Endometrial microvascular endothelial cells (primary cell): ENCODE results near the gene PHYHIPL. TPM values are rescaled to one million over a fixed set of nuclear protein-coding genes. Genes with fewer than 3 reads are reported as not detected.

Experiments
- in situ Hi-C: cut with HindIII; loops from 2 replicates; pipeline ENCODE4 v1.10.0; 2017; ENCODE audit warnings: low sequenced_read_pairs, low pct_unique_long_range_greater_than_20kb; ENCODE audit errors: inconsistent ontology term
- total RNA-seq: library from RNA; depleted of rRNA; stranded (reverse); fragments of >200 nt; gene quantifications from one replicate; pipeline ENCODE4 v1.2.3, GENCODE V29; 2015; ENCODE audit errors: inconsistent ontology term

Gene PHYHIPL
- total RNA-seq, 1 donor from 2014 or later = not detected

DNA sequence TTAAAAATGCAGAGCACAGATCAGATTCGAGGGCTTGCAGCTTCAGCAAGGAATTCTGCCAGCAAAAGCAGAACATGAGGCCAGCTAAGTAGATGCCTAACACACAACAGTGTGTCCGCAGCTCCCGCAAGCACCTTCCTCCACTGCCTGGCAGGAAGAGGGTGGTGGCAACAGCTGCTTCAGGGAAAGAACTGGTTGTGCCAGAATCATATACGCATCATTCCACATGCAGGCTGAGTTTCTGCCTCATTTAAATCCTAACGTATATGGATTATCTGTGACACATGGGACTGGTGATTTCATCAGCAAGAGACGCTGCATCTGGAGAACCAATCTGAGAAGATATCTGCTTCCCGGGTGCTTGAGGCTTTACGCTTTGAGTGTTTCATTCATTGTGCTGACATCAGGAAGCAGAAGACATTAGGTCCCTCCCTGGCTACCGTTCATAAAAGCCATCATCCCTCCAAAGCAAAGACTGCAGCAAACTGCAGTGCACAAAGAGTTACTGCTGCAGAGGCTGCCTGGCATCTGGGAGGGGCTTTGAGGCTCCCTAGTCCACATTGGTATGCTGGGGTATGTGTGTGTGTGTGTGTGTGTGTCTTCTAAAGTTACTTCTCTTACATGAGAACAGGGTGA is 107.1 kb downstream of the PHYHIPL start:
- in situ Hi-C loops = no loop called here

- in situ Hi-C loops = no loop called here
Measured at GRCh38 chr10:59284118-59284975, 107.9 kb downstream of the PHYHIPL start.

DNA sequence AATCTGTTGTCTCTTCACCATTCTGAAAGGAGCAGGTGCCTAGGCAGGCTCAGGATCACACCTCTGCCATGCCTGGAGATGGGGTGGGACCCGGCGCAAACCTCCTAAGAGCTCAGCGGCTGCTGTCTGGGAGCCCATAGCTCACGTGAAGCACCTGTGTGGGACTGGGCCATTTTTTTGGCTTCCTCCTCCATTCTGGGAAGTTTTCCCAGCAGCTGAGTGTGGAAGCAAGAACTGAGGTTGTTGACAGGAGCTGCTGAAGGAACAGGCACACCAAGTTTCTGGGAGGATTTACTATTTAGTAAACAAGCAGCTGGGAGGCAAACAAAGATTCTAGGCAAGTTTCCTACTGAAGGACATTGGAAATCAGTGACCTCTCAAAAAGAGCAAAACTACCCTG is 108.6 kb downstream of the PHYHIPL start:
- in situ Hi-C loops = no loop called here

DNA sequence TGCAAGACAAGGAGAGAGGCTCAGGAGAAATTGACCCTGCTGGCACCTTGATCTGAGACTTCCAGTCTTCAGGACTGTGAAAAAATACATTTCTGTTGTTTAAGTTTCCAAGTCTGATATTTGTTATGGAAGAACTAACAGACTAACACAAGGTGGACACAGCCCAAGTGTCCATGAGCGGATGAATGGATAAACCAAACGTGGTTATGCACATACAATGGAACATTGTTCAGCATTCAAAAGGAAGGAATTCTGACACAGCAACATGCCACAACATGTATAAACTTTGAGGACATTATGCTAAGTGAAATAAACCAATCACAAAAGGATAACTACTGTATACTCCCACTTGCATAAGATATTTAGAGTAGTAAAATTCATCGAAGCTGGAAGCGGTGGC is 109.4 kb downstream of the PHYHIPL start:
- in situ Hi-C loops = no loop called here

DNA sequence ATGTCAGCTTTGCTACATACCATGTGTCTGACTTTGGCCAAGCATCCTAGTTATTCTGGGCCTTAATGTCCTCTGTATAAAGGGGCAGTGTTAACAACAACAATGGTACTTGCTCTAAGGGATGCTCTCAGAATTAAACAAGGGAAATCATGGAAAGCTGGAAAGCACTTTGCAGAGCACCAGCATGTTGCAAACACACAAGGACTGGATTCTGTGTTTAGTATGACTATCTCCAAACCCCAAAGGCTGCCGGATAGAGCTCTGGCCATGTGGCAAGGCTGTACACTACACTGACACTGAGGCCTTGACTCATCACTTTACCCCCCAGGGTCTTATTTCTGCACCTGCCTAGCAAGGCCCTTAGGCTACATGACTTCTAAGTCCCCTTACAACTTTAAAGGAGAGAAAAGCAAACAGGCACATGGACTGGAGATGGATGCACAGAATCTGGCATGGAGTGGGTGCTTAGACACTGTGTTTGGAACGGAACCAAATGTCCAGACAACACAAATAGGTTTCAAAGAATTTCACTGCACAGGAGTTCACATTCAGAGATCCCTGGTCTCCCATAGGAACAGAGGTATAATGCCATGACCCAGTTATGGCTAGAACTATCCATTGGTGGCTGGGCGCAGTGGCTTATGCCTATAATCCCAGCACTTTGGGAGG is 111.3 kb downstream of the PHYHIPL start:
- in situ Hi-C loops = no loop called here

DNA sequence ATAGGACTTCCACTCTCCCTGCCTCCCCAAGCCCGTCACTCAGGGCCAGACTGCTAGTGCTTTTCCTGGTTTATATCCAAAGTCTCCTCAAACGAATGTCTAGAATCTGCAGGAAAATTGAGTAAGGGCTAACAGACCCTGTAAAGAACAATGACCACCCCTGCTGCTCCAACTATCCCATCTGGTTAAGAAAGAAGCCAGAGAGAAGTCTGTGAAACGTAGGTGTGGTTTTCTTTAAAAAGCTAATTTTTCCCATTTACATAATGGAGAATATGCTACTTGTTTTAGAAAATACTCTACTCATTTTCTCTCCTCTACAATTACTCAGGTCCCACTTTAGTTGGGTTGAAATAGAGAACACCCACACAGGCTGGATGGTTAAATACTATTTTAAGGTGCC is 113.4 kb downstream of the PHYHIPL start:
- in situ Hi-C loops = no loop called here

DNA sequence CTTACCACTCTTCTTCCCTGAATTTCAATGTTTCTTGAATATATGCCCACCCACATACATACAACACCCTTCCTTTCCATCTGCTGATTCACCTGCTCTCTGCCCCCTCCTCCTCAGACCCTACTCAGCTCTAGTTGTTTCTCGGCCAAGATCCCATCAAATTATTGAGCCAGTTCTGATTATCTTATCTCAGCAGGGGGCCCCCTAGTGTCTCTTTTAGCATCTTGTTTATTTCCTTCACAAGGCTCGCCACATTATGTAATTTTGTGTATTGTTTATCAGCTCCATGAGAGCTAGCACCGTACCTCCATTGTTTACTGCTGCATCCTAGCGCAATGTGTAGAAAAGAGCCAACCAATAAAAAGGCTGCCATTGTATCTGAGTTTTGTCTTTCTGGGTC is 114.0 kb downstream of the PHYHIPL start:
- in situ Hi-C loops = no loop called here

Other genes with a start within 250 kb of the PHYHIPL start
- gene FAM13C, start 185.9 kb downstream of the PHYHIPL start, total RNA-seq = not detected